ENCODE data around the gene NBEAL2. TPM values are rescaled to one million over a fixed set of nuclear protein-coding genes. Genes with fewer than 3 reads are reported as not detected.

Gene NBEAL2
- total RNA-seq, 1 donor, result 4.3 TPM

DNA sequence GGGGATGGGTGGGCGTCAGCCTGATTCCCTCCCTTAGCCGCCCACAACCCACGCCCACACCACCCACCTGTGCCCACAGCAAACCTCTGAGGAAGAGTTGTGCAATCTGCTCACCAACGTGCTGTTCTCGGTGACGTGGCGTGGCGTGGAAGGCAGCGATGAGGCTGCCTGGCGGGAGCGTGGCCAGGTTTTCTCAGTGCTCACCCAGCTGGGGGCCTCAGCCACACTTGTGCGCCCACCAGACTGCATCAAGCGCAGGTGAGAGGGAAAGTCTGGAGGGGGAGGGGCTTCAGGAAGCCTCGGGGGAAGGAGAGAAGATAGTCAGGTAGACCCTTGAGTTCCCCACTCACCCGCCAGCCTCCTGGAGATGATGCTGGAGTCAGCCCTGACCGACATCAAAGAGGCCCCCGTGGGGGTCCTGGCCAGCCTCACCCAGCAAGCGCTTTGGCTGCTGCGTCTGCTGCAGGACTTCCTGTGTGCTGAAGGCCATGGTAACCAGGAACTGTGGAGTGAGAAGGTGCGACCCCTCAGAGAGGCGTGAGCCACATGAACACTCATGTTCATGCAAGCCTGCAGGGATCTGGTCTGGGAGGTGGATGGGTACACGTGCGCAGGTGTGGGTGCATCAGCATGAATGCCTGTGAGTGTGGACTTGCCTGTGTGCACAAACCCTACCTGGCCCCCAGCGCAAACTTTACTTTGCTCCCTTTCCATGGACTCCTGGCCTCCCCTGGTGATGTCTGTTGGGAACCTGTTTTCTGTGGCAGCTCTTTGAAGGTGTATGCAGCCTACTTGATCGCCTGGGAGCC, 21.7 kb downstream of the NBEAL2 start:
- Histone ChIP-seq H3K27me3 (ENCODE audit: insufficient read depth, low read length) (no peaks in the 10 kb centered on the region), H3K9me3 (ENCODE audit: low read depth, low read length) (no peaks in the 10 kb centered on the region), H3K4me3 (ENCODE audit: insufficient read depth, low read length) (no peak overlapping the region), H3K27ac (ENCODE audit: low read depth, low read length) (no peak overlapping the region), H3K4me1 (ENCODE audit: insufficient read depth, low read length) (no peaks in the 10 kb centered on the region), H4K20me1 (ENCODE audit: insufficient read depth, low read length) (no peaks in the 10 kb centered on the region), H2AFZ (ENCODE audit: low read length) (no peak overlapping the region), H3K4me2 (ENCODE audit: insufficient read depth, low read length) (no peak overlapping the region), H3K36me3 (ENCODE audit: insufficient read depth, low read length) (no peaks in the 10 kb centered on the region), H3K79me2 (ENCODE audit: insufficient read depth, low read length) (no peaks in the 10 kb centered on the region)
- TF ChIP-seq, protein P1, sequence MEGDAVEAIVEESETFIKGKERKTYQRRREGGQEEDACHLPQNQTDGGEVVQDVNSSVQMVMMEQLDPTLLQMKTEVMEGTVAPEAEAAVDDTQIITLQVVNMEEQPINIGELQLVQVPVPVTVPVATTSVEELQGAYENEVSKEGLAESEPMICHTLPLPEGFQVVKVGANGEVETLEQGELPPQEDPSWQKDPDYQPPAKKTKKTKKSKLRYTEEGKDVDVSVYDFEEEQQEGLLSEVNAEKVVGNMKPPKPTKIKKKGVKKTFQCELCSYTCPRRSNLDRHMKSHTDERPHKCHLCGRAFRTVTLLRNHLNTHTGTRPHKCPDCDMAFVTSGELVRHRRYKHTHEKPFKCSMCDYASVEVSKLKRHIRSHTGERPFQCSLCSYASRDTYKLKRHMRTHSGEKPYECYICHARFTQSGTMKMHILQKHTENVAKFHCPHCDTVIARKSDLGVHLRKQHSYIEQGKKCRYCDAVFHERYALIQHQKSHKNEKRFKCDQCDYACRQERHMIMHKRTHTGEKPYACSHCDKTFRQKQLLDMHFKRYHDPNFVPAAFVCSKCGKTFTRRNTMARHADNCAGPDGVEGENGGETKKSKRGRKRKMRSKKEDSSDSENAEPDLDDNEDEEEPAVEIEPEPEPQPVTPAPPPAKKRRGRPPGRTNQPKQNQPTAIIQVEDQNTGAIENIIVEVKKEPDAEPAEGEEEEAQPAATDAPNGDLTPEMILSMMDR (IDR thresholded peaks at IDR 0.05; ENCODE audit: extremely low read depth, low read depth, low read length), result no peak
- peak; percentile 88 for DNase-seq (ENCODE audit: insufficient read length, low spot score, missing footprints)

DNA sequence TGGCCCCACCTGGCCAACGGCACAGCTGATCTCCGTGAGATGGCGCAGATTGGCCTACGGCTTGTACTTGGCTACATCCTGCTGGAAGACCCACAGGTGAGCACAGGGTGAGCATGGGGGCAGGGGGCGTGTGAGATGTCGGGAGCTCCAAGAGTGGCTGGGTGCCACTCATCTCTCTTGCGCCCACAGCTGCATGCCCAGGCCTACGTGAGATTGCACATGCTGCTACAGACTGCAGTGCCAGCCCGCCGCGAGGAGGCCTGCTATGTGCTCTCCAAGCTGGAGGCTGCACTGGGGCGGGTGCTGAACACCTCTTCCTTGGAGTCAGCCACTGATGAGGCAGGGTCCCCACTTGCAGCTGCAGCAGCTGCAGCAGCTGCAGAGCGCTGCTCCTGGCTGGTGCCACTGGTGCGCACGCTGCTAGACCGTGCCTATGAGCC, 22.3 kb downstream of the NBEAL2 start:
- peak; percentile 30 for DNase-seq (ENCODE audit: insufficient read length, low spot score, missing footprints)
- H3K36me3 ChIP-seq (ENCODE audit: insufficient read depth, low read length), result no peaks in the 10 kb centered on the region
- H3K4me2 ChIP-seq (ENCODE audit: insufficient read depth, low read length), result no peak overlapping the region

DNA sequence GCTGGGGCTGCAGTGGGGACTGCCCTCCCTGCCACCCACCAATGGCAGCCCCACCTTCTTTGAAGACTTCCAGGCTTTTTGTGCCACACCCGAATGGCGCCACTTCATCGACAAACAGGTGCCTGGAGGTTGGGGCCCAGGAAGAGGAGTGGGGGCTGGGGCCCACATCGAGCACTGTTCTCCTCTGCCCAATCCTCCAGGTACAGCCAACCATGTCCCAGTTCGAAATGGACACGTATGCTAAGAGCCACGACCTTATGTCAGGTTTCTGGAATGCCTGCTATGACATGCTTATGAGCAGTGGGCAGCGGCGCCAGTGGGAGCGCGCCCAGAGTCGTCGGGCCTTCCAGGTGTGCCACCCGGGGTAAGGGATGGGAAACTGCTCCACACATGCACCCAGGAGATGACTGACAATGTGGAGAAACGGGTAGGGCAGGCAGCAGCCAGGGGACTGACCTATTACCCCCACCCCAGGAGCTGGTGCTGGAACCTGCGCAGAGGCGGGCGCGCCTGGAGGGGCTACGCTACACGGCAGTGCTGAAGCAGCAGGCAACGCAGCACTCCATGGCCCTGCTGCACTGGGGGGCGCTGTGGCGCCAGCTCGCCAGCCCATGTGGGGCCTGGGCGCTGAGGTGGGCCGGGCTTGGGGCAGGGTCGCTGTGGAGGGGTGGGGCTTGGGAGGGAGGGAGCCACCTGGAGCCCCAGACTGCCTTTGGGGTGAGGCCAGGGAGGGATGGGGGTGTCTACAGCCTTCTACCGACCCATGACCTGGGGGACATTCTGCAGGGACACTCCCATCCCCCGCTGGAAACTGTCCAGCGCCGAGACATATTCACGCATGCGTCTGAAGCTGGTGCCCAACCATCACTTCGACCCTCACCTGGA, 22.9 kb downstream of the NBEAL2 start:
- Histone ChIP-seq H4K20me1 (ENCODE audit: insufficient read depth, low read length) (no peaks in the 10 kb centered on the region), H3K4me2 (ENCODE audit: insufficient read depth, low read length) (no peak overlapping the region), H3K27ac (ENCODE audit: low read depth, low read length) (no peak overlapping the region), H3K27me3 (ENCODE audit: insufficient read depth, low read length) (no peaks in the 10 kb centered on the region), H3K4me1 (ENCODE audit: insufficient read depth, low read length) (no peaks in the 10 kb centered on the region), H3K36me3 (ENCODE audit: insufficient read depth, low read length) (no peaks in the 10 kb centered on the region), H3K4me3 (ENCODE audit: insufficient read depth, low read length) (no peak overlapping the region), H2AFZ (ENCODE audit: low read length) (no peak overlapping the region), H3K79me2 (ENCODE audit: insufficient read depth, low read length) (no peaks in the 10 kb centered on the region), H3K9me3 (ENCODE audit: low read depth, low read length) (no peaks in the 10 kb centered on the region)
- TF ChIP-seq, protein P1 (IDR thresholded peaks at IDR 0.05; ENCODE audit: extremely low read depth, low read depth, low read length), result no peak
- DNase-seq (ENCODE audit: insufficient read length, low spot score, missing footprints), result peak; percentile 83

More for the DNA sequence above, 22.3 kb downstream of the NBEAL2 start:
- H3K4me3 ChIP-seq (ENCODE audit: insufficient read depth, low read length), result no peak overlapping the region
- no peak overlapping the region for H2AFZ ChIP-seq (ENCODE audit: low read length)
- H3K4me1 ChIP-seq (ENCODE audit: insufficient read depth, low read length), result no peaks in the 10 kb centered on the region
- H3K79me2 ChIP-seq (ENCODE audit: insufficient read depth, low read length), result no peaks in the 10 kb centered on the region
- no peak overlapping the region for H3K27ac ChIP-seq (ENCODE audit: low read depth, low read length)
- H3K9me3 ChIP-seq (ENCODE audit: low read depth, low read length), result no peaks in the 10 kb centered on the region
- no peaks in the 10 kb centered on the region for H4K20me1 ChIP-seq (ENCODE audit: insufficient read depth, low read length)
- TF ChIP-seq, protein P1 (IDR thresholded peaks at IDR 0.05; ENCODE audit: extremely low read depth, low read depth, low read length), result no peak
- H3K27me3 ChIP-seq (ENCODE audit: insufficient read depth, low read length), result no peaks in the 10 kb centered on the region

DNA sequence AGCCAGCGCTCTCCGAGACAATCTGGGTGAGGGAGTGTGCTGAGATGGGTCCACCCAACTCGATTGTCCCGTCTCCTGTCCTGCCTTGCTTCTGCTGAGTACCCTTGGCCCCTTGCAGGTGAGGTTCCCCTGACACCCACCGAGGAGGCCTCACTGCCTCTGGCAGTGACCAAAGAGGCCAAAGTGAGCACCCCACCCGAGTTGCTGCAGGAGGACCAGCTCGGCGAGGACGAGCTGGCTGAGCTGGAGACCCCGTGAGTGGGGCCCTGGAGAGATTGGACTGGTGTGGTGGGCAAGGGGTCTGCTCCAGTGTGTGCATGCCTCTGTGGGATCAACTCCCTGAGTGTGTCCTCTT, 23.6 kb downstream of the NBEAL2 start:
- Histone ChIP-seq H3K9me3 (ENCODE audit: low read depth, low read length) (no peaks in the 10 kb centered on the region), H3K27ac (ENCODE audit: low read depth, low read length) (no peak overlapping the region), H2AFZ (ENCODE audit: low read length) (no peak overlapping the region), H3K4me2 (ENCODE audit: insufficient read depth, low read length) (no peak overlapping the region), H4K20me1 (ENCODE audit: insufficient read depth, low read length) (no peaks in the 10 kb centered on the region), H3K4me1 (ENCODE audit: insufficient read depth, low read length) (no peaks in the 10 kb centered on the region), H3K27me3 (ENCODE audit: insufficient read depth, low read length) (no peaks in the 10 kb centered on the region), H3K36me3 (ENCODE audit: insufficient read depth, low read length) (no peaks in the 10 kb centered on the region), H3K79me2 (ENCODE audit: insufficient read depth, low read length) (no peaks in the 10 kb centered on the region), H3K4me3 (ENCODE audit: insufficient read depth, low read length) (no peak overlapping the region)
- TF ChIP-seq, protein P1 (IDR thresholded peaks at IDR 0.05; ENCODE audit: extremely low read depth, low read depth, low read length), result no peak
- DNase-seq (ENCODE audit: insufficient read length, low spot score, missing footprints), result peak; percentile 80
